HG02870 (cell line): ENCODE measurements around the gene ARHGAP30.

Experiments used
- ATAC-seq: cut with Tn5 transposase; IDR thresholded peaks from one replicate; pipeline ENCODE4 v1.9.1; 2021; ENCODE audit warnings: mild to moderate bottlenecking, moderate library complexity; ENCODE audit not compliant: unreplicated experiment

The ARHGAP30 gene

DNA sequence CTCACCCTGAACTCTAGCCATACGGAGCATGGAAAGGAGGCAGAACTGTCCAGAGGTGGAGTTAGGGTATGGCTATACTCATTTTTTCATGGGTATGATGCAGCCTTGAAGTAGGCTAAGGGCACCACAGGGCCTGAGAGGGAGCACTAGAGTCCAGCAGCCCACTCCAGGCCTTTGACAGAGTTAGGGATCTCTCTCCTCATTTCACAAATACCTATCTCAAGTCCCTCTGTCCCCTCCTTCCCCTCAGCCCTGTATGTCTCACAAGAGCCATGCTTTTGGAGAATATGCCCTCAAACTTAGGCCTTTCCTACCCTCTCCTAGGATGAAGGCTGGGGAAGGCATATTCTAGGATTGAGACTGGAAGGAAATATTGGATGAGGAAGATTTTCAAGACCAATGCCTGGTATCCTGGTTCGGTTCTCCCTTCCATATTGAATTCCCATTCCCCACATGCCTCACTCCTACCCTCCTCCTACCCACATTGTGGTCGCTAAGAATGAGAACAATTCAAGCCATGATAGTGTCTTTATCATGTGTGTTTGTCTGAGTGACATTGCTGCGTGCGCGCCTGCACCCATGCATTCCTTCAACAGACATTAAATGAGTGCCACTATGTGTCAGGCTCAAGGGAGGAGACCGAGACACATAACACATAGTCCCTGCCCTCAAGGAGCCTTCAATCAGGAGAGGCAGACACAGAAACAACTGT lies 22.3 kb upstream of the ARHGAP30 start:
- ATAC-seq = no peak

DNA sequence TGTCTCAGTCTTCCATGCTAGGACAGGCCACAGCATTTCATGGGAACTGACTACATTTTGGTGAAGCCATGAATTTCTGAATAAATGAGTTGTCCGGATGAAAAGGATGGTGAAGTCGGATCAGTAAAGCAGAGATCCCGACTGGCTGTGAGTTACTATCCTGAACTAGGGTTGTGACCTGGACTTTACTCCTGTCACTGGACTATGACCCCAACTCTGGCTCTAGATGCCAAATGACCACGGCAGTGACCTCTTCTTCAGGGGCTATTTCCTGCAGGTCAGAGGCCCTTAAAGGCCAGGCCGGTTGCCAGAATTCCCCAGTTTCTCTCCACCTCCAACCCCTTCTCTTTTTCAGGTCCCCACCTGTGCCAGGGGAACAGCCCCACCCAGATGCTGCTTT lies 21.4 kb upstream of the ARHGAP30 start:
- ATAC-seq = no peak

DNA sequence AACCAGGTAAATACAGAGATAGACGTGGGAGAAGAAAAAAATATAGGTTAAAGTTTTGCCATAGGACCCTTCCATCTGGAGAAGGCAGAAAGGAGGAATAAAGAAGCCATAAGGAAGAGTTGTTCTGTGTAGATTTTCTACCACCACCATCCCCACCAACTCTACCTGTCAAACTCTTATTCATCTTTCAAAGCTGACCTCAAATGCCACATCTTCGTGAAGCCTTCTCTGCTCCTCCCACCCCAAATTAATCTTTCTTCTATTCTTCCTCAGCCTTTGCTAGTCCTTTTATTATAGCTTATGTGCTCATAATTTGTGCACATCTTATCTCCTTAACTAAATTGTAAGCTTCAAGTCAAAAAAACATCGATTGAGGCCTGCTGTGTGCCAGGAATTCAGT lies 20.9 kb upstream of the ARHGAP30 start:
- ATAC-seq = no peak

DNA sequence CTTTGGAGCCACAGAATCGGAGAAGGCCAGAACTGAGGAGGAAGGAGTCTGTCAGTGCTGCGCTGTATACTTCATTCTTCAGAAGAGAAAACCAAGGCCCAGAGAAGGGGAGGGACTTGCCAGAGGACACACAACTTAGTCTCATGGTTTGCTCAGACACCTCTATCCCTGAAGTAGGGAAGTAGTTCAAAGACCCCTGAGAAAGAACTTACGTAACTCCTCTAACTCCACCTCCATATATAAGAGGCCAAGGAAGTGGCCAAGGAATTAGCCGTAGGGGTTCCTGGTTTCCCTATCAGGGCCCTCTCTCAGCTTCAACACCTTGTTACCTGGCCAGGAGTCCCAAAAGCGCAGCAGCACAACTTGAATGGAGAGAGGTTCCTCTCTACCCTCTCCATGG lies 20.2 kb upstream of the ARHGAP30 start:
- no peak for ATAC-seq

DNA sequence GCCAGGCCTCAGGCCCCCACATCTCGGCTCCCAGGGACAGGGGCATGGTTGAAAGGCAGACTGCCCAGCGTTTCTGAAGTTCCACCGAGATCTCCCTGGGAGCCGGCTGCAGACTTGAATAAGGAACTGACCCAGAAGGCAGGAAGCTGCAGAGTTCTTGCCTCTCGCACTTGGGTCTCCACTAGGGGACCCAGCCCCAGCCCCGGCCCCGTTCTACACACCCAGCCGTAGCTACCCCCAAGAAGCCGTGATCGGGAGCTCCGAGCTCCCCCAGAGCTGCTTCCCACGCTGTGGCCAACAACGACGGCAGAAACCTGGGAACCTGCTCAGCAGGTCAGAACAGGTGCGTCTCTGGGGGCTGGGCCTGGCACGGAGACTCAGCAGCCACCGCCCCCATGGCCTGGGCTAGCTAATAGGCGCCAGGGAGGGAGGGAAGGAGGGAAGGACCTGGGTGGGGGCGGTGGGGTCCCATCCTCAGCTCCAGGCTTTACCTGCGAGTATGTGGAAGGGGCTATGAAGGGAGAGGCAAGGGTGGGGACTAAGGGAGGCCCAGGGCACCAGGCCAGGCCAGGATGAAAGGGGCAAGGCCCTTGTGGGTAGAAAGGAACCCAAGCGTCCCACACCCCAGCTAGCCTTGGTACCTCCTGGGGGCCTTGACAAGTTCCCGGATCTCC lies 19.7 kb upstream of the ARHGAP30 start, which contains the start of gene NECTIN4:
NECTIN4 (minus strand) TSS at position 308 of the 674 bp plus-strand sequence; CDS start at position 46, 262 bp downstream.
- ATAC-seq = no peak

DNA sequence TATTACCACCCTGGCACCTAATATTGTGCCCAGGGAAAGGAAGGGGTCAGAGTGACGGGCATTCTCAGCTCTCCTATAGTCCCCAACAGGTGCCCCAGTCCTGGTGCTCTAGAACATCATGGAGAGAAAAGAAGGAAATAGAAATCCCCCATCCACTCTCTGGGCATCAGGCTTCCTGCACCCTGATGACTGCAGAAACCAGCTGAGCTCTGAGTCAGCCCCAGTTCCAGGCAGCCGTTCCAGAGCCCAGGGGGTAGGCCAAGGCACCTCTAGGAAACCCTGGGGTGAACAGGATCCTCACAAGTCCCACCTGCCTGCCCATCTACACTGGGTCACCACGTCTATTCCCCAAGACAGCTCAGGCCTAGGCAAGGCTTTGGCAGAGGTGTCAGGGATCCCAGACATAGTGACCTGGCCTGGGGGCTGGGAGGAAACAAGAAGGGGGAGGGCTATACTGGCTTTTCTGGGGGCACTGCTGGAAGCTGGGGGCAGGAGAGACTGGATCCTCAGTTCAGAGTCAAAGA lies 19.0 kb upstream of the ARHGAP30 start:
- ATAC-seq = no peak

DNA sequence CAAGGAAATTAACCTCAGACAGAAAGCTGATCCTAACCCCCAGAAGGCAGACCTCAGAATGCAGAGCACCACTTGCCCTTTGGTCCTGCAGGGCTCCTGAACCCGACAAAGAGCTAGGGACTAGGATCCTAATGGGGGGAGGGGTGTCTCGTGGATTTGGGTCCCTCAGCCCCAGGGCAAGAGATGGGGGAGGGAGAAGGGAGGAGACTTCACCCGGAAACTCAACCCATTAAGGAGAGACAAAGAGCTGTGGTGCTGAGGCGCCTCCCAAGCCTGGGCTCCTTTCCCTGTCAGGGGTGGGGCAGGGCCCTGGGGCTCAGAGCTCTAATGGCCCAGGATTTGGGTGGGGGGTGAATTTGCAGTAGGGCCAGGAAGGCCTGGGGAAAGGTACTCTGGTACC lies 16.8 kb upstream of the ARHGAP30 start:
- no peak for ATAC-seq

DNA sequence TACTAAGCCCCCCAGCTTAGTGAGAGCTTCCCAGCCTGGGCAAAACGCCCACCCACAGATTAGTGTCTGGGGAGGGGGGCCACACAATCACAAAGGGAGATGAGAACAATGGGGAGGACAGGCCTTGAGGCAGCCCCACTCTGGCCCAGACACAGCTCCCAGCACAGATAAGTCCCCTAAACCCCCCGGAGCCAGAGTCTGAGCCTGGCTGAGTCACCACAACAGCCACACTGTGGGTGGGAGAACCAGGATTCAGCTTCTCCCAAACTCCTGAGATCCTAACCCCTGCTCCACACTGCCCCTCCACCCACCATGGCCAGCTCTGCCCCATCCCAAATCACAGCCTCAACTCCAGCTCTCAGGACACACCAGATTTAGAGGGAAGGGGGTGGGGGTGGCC lies 15.5 kb upstream of the ARHGAP30 start:
- ATAC-seq = no peak

DNA sequence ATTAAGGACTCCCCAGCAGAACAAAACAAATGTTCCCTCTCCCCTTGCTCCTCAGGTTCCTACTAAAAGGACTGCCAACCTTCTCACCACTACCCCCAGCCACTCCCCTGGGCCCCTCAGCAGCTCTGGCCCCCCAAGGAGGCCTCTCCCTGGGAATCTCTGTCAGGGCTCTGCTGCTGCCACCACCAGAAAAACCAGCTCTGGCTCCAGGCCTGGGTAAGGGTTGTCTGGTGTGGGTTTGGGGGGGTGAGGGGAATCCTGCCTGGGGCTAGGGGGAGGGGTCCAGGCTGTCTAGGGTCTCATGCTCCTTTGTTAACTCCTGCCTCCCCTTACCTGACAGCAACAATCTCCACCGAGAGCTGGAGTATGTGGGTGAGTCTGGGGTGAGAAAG lies 14.9 kb upstream of the ARHGAP30 start:
- ATAC-seq = no peak

DNA sequence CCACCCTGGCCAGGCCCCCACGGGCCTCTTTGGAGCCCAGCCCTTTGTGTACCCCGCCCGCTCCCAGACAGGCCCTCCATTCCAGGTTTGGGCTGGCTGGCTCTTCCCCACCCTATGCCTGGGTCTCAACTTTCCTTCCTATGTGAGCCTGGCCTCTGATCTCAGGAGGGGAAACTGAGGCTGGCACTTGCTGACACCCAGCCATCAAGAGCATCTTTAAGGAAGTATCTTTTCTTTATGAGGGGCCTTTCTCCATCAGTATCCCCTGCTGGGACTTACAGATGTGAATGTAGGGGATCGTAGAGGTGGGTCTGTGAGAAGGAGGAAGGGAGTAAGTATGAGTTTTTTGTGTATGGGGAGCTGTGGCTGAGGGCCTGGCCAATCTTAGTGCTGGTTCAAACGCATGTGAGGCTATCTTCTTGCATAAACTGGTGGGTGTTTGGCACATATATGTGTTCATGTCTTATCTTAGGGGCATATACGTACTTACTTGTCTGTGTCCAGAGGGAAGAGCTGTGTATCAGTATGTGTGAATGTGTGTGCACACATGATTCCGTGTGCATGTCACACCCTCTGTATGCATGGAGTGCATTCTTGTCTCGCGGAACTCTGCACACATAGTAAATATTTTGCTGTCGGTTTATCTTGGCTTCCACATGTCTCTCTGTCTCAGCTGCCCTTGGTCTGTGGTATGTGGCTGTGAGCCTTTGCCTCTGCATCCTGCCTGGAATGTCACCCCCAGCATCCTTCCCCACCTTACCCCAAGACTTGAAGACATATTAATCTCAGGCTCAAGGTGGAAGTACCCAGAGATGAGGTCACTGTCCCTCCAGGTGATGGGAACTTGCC lies 14.3 kb upstream of the ARHGAP30 start:
- ATAC-seq = no peak

DNA sequence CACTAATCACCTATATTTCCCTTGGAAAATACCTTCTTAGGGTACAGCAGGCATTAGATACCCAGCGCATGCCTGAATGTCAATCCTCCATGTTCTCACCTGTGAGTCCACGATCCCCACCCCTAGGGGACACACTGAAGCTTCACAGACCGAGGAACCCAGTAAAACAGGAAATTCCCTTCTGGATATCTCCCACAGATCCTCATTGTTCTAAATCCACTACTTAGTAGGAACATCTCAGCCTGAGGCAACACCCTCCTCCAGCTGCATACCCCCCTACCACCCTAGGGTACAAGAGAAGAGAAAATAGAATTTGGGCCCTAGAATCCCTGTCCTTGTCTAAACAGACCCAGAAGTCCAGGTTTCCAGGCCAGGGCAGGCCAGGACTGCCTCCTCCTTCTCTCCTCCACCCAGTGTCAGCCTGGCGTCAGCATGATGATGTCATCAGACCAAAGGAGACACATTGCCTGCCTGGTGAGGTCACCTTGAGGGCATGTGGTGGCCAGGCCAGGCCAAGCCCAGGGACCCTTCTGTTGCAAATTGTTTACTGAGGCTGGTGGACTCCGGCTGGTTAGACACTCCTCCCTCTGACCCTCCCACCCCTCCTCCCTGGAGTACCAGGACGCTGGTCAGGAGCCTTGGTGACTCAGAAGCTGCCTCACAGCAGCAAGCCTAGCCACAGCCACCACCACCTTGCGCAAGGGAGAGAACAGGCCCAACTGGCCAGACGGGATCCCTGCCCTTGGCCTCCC lies 13.5 kb upstream of the ARHGAP30 start:
- no peak for ATAC-seq

DNA sequence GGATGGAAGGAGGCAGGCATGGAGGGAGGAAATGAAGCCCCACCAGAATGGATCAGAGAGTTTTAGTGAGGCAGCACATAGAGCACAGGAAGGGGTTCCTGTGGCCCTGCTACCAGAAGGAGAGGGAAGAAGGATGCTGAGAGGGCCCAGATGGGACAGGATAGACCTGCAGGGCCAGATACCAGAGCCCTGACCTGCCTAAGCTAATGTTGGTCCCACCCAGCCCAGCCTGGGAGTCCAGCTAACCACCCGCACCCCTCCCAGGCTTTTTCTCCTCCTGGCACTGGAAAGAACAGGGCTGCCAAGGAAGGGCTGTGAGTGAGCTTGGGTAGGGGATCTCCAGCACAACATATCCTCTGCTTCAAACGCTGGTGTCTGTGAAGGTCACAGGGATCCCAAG lies 12.8 kb upstream of the ARHGAP30 start:
- no peak for ATAC-seq

DNA sequence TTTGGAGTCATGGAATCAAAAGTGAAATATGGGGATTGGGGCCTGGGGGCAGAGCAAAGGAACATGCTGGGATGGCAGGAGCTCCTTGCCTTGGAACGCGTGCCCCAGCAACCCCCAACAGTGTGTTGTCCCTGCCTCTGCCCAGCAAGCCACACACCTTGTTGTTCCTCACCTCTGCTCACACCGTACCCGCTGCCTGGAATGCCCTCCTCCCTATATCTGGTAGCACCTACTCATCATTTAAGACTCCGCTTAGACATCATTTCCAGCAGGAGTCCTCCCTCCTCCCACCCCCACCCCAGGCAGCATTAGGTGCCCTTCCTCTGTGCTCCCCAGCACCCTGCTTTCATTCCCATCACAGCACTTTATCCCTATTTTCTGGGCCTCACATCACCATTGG lies 11.8 kb upstream of the ARHGAP30 start:
- ATAC-seq = no peak

DNA sequence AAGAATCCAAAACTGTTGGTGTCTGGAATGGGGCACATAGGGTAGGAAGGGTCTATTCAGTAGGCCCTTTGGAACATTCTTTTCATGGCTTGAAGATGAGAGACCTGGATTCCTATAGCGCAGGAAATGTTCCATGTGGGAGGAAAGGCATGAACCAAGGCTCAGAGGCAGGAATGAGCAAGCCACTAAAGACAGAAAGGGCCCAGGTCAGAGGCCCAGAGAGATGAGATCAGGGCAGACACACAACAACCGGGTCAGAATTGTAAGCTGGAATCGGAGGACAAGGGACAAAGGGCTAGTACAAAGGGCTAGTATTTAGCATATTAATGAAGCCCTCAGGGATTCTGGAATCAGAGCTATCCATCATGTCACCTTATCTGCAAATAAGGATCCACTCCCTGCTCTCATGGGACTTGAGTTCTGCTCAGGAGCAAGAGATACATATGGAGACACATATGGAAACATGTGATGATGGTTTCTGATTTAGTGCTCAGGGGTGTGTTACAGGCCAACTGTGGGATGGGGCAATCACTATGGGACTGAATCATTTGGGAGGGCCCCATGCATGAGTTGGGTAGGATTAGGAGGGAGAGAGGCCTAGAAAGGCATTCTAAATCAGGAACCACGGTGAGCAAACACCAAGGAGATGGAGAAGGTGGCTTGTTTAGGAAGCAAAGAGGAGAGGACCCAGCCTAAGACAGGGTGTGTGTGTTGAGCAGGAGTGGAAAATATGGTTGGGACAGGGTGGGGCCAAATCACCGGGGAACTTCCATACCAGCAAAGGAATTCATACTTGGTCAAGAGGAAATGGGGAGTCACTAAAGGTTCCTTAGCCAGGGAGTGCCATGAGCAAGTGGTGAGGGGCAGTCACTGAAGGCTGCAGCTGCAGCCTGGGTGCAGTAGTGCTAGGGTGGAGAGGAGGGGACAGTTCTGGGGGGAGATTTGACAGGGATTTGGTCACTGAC lies 11.0 kb upstream of the ARHGAP30 start:
- no peak for ATAC-seq

DNA sequence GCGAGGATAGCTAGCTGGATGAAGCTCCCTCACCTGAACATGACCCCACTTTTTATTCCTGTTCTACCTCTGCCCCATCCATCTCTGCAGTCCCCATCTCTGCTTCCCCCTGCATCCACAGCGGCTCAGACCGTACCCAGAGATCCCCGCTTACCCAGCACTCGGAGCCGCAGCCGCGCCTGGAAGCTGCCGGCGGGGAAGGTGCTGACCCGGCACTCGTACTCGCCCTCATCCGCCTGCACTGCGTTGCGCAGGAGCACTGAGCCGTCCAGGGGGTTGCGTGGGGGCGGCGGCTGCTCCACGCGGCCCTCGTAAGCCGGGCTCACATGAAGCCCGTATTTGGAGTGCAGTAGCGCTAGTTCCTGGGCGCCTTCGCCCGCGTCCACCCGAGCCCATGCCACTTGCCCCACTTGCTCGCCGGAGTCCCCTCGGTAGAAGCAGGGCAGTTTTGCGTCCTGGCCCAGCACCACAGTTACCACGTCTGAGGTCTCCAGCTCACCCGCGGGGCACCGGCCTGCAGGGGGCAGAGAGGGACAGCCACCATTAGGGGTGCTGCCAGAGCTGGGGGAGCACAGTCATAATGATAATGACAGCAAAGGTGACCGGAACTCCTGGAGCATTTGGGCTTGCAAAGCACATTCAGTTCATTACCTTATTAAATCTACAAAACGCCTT lies 9.9 kb upstream of the ARHGAP30 start:
- no peak for ATAC-seq

DNA sequence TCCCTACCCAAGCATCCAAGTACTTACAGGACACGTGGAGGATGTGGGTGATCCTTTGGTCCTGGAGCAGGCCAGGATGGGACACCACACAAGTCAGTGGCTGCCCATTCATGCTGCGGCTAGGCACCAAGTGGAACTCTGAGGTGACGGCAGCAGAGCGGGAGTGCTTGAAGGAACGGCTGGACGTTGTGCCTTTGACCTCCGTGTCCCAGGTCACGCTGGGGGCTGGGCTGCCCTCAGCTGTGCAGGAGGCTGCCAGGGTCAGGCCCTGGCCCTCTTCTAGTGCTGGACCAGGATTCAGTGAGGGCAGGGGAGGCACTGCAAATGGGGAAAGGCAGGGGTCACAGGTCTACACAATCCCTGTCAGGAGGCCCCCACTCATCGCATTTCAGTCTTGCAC lies 7.7 kb upstream of the ARHGAP30 start:
- ATAC-seq = no peak

DNA sequence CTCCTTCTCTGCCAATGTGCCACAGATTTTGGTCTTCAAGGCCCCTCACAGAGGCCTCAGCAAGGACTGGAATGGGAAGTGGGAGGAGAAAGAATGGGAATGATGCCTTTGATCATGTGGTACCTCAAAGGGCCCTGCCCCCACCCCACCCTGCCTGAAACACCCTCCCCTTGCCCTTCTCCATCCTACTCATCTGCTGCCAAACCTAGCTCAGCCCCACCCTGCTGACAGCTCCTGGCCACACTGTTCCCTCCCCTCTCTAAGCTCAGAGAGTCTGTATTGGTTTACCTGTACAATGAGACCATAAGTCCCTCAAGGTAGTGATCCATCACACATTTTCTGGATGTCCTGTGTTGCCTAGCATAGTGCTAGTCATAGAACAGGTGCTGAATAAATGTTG lies 6.7 kb upstream of the ARHGAP30 start:
- no peak for ATAC-seq

DNA sequence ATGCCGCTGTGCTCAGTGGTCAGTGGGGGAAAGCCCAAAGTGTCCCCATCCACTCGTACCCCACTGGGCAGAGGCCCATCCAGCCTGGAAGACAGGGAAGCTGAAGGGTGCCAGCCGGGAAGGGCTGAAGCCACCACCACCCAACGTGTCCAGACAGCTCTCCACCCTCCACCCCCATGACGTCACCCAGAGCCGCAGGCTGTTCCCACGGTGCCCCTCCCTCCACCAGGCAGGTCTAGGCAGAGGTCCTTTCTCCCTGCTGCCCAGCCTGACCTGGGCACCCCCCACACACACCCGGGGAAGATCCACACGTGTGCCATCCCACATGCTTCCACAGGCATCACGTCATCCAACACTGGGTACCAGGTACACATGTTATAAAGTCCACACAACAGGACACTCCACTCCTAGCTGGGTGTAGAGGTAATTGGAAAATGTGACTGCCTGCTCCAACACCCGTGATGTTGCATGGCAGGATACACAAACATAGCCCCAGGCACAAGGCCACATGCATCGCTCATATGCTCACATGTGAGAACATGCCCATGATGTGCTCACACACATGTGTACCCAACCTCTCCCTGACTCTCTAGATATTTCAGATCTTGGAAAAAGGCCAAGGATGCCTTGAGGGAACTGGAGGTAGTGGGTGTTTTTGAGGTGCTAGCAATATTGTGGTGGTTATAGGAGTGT lies 5.1 kb upstream of the ARHGAP30 start:
- ATAC-seq = no peak
